RPMI7951 (cell line): ENCODE data around the gene DRD3. TPM values are rescaled to one million over a fixed set of nuclear protein-coding genes. Genes with fewer than 3 reads are reported as not detected.

ENCODE experiments used
- total RNA-seq: library from RNA; depleted of rRNA; stranded (reverse); fragments of >200 nt; shearing (Covaris generic); gene quantifications from 2 replicates; pipeline ENCODE4 v1.2.3, GENCODE V29; 2014; rRNA removed

Gene DRD3
- total RNA-seq, 1 experiment from 2014 or later: not detected

Other genes with a start within 250 kb of the DRD3 start
- gene ZDHHC23, start 231.0 kb downstream of the DRD3 start, total RNA-seq: 1.3 and 1.6 TPM in 2 replicates
- gene CCDC191, start 122.5 kb downstream of the DRD3 start, total RNA-seq: 0.96 and 1.6 TPM in 2 replicates
- gene QTRT2, start 122.3 kb downstream of the DRD3 start, total RNA-seq: 17.7 and 20.4 TPM in 2 replicates
- not detected in 2 replicates for gene ZNF80, start 58.5 kb upstream of the DRD3 start, total RNA-seq
- not detected in 2 replicates for gene TIGIT, start 115.0 kb upstream of the DRD3 start, total RNA-seq